HG03457 (cell line): Measurements from ENCODE around the gene JUND.

Source experiments
- ATAC-seq: cut with Tn5 transposase; IDR thresholded peaks from one replicate; pipeline ENCODE4 v1.9.1; 2021; ENCODE audit warnings: moderate number of reproducible peaks; ENCODE audit not compliant: unreplicated experiment

Gene JUND

GRCh38 chr19:18271433-18271841, 10.0 kb downstream of the JUND start:
- no peak for ATAC-seq

- no peak for ATAC-seq
These were observed 11.1 kb downstream of the JUND start for GRCh38 chr19:18270326-18270725.

GRCh38 chr19:18269070-18269723, 12.2 kb downstream of the JUND start:
- no peak for ATAC-seq

GRCh38 chr19:18266771-18267686, 14.4 kb downstream of the JUND start:
- no peak for ATAC-seq

GRCh38 chr19:18265582-18265981, 15.8 kb downstream of the JUND start:
- no peak for ATAC-seq

- no peak for ATAC-seq
These were observed 16.4 kb downstream of the JUND start for GRCh38 chr19:18264971-18265540.

- ATAC-seq, result no peak
These were observed 17.1 kb downstream of the JUND start for GRCh38 chr19:18264137-18264854.

GRCh38 chr19:18263324-18264136, 17.9 kb downstream of the JUND start:
- no peak for ATAC-seq

- ATAC-seq, result no peak
These were observed 18.5 kb downstream of the JUND start for GRCh38 chr19:18262917-18263316.

- ATAC-seq, result no peak
These were observed 19.3 kb downstream of the JUND start for GRCh38 chr19:18262144-18262543.

- no peak for ATAC-seq
These were observed 19.9 kb downstream of the JUND start for GRCh38 chr19:18261474-18261873.

GRCh38 chr19:18259893-18260292, 21.5 kb downstream of the JUND start:
- ATAC-seq, result no peak

GRCh38 chr19:18257503-18258470, 23.6 kb downstream of the JUND start:
- ATAC-seq, result no peak

GRCh38 chr19:18254546-18255503, 26.6 kb downstream of the JUND start:
- no peak for ATAC-seq

GRCh38 chr19:18253716-18254115, 27.7 kb downstream of the JUND start:
- no peak for ATAC-seq

GRCh38 chr19:18253130-18253529, 28.3 kb downstream of the JUND start:
- no peak for ATAC-seq

- no peak for ATAC-seq
These were observed 29.1 kb downstream of the JUND start for GRCh38 chr19:18252370-18252717.
